GM12878 (cell line): Measurements from ENCODE around the gene ANAPC2. TPM values are rescaled to one million over a fixed set of nuclear protein-coding genes. Genes with fewer than 3 reads are reported as not detected.

Experiments
- BCL11A ChIP-seq: IDR thresholded peaks from 2 replicates; pipeline ENCODE4 v1.6.1; 2011; ENCODE audit warnings: low read depth, low read length
- BHLHE40 ChIP-seq, 2 experiments: fragments of 450-650 bp in 1 of 2; IDR thresholded peaks; 2 replicates each; pipeline ENCODE4 v1.6.1; 2011 to 2017; ENCODE audit warnings: low read depth in 2 of 2, borderline replicate concordance in 1 of 2, improper control_type of control experiment in 1 of 2, low read length in 1 of 2, mild to moderate bottlenecking in 1 of 2
- CREB1 ChIP-seq: IDR thresholded peaks from 2 replicates; pipeline ENCODE4 v1.6.1; 2012; ENCODE audit warnings: low read depth, mild to moderate bottlenecking, inconsistent platforms
- EED ChIP-seq: sonication (generic); IDR thresholded peaks from 2 replicates; pipeline ENCODE4 v1.6.1; 2016; ENCODE audit warnings: antibody characterized with exemption, low read depth
- HDAC2 ChIP-seq: fragments of 200-600 bp; sonication (generic); IDR thresholded peaks from 2 replicates; pipeline ENCODE4 v1.6.1; 2017
- MEF2B ChIP-seq: fragments of 450-650 bp; IDR thresholded peaks from 2 replicates; pipeline ENCODE4 v1.6.1; 2018; ENCODE audit warnings: mild to moderate bottlenecking, moderate library complexity; ENCODE audit not compliant: partially characterized antibody, poor library complexity, severe bottlenecking
- PKNOX1 ChIP-seq: fragments of 450-650 bp; IDR thresholded peaks from 2 replicates; pipeline ENCODE4 v1.6.1; 2016; ENCODE audit warnings: mild to moderate bottlenecking
- RAD51 ChIP-seq: fragments of 450-650 bp; IDR thresholded peaks from 2 replicates; pipeline ENCODE4 v1.6.1; 2016; ENCODE audit warnings: moderate library complexity, mild to moderate bottlenecking, inconsistent platforms
- RB1 ChIP-seq: fragments of 450-650 bp; formaldehyde crosslinking; IDR thresholded peaks from 2 replicates; pipeline ENCODE4 v1.6.1; 2017; ENCODE audit warnings: mild to moderate bottlenecking, borderline replicate concordance
- RUNX3 ChIP-seq: IDR thresholded peaks from 2 replicates; pipeline ENCODE4 v1.6.1; 2012; ENCODE audit warnings: low read length, inconsistent platforms
- SMAD5 ChIP-seq: IDR thresholded peaks from 2 replicates; pipeline ENCODE4 v1.6.1; 2016; ENCODE audit warnings: antibody characterized with exemption, low read depth
- SMARCA5 ChIP-seq: fragments of 450-650 bp; IDR thresholded peaks from 2 replicates; pipeline ENCODE4 v1.6.1; 2017; ENCODE audit warnings: mild to moderate bottlenecking
- SP1 ChIP-seq: IDR thresholded peaks from one replicate; pipeline ENCODE4 v1.6.1; 2011; ENCODE audit warnings: low read depth, low read length
- SREBF2 ChIP-seq: IDR thresholded peaks from 2 replicates; pipeline ENCODE4 v1.6.1; 2012; ENCODE audit warnings: mild to moderate bottlenecking, low read length
- SRF ChIP-seq, 2 experiments: IDR thresholded peaks; 2 replicates each; pipeline ENCODE4 v1.6.1; 2011; ENCODE audit warnings: low read depth in 2 of 2, low read length in 2 of 2, mild to moderate bottlenecking in 1 of 2, moderate library complexity in 1 of 2
- TARDBP ChIP-seq: IDR thresholded peaks from 2 replicates; pipeline ENCODE4 v1.6.1; 2016; ENCODE audit warnings: borderline replicate concordance
- TBL1XR1 ChIP-seq: IDR thresholded peaks from 2 replicates; pipeline ENCODE4 v1.6.1; 2012; ENCODE audit warnings: low read depth, low read length, improper control_type of control experiment
- USF2 ChIP-seq: IDR thresholded peaks from 2 replicates; pipeline ENCODE4 v1.6.1; 2011; ENCODE audit warnings: low read depth, low read length, improper control_type of control experiment, borderline replicate concordance
- ZZZ3 ChIP-seq: IDR thresholded peaks from 2 replicates; pipeline ENCODE4 v1.6.1; 2011; ENCODE audit warnings: low read depth; ENCODE audit not compliant: control insufficient read depth, insufficient read length
- polyA plus RNA-seq, 11 experiments: library from polyadenylated mRNA; depleted of rRNA in 4 of 11; unstranded in 6 of 11; stranded (reverse) in 5 of 11; fragments of >200 nt; fragmentation: Nextera tagmentation in 4 of 11; fragmentation: Illumina TruSeq in 1 of 11; extraction: Ambion mirVana in 4 of 11; extraction: Trizol in 1 of 11; gene quantifications; 1 replicate in 1 of 11; 2 replicates in 10 of 11; pipeline versions ENCODE4 v1.2.1 to v1.2.3, GENCODE V29; 2011 to 2016; ENCODE audit warnings: inconsistent platforms in 2 of 11, missing spikeins in 2 of 11, low read depth in 1 of 11
- total RNA-seq, 4 experiments: library from RNA; depleted of rRNA in 3 of 4; stranded (reverse); fragments of >200 nt in 3 of 4; fragmentation: Illumina TruSeq in 1 of 4; extraction: Trizol in 1 of 4; gene quantifications; 2 replicates each; pipeline versions ENCODE4 v1.2.1 to v1.2.3, GENCODE V29; 2013 to 2021
- TF ChIP-seq, protein P1 (sequence below): fragments of 450-650 bp; IDR thresholded peaks from 2 replicates; pipeline ENCODE4 v1.6.1; 2017; ENCODE audit warnings: mild to moderate bottlenecking, low read depth, inconsistent platforms; ENCODE audit not compliant: poor library complexity, severe bottlenecking
- TF ChIP-seq, protein P2 (sequence below): fragments of 450-650 bp; IDR thresholded peaks from 2 replicates; pipeline ENCODE4 v1.6.1; 2016; ENCODE audit warnings: mild to moderate bottlenecking
- TF ChIP-seq, protein P3 (sequence below): fragments of 450-650 bp; IDR thresholded peaks from 2 replicates; pipeline ENCODE4 v1.6.1; 2017; ENCODE audit warnings: mild to moderate bottlenecking, moderate library complexity

Gene ANAPC2
- total and polyA plus RNA-seq, 10 of the 15 experiments (the other 5 are each of a cell fraction or from before 2014, with no cell fraction given) = 0.03 to 65.2 (median 20.5) TPM

- TF ChIP-seq EED (peak; percentile 68), SREBF2 (no peak), MEF2B (peak; percentile 80), BHLHE40 (IDR thresholded peaks at IDR 0.05; ENCODE audit: borderline replicate concordance in 1 of 2, low read depth in 2 of 2, low read length in 1 of 2) (peak; percentile 72 to 73; a peak in 3 of 4 replicates), TBL1XR1 (peak; percentile 18; the same call in 1 of the 2 replicates), RUNX3 (no peak), CREB1 (no peak), TARDBP (0 out of 2 replicates have a peak, but pooled peaks have one; percentile 24), SRF (IDR thresholded peaks at IDR 0.05; ENCODE audit: low read depth in 2 of 2, low read length in 2 of 2) (no peak), SMAD5 (no peak), RAD51 (peak; percentile 64), USF2 (no peak; the same call in 1 of the 2 replicates), ZZZ3 (no peak), SMARCA5 (peak; percentile 95), HDAC2 (no peak), SP1 (peak; percentile 23), BCL11A (no peak), RB1 (peak; percentile 86; the same call in 1 of the 2 replicates), PKNOX1 (peak; percentile 33; the same call in 1 of the 2 replicates)
- TF ChIP-seq, protein P1, sequence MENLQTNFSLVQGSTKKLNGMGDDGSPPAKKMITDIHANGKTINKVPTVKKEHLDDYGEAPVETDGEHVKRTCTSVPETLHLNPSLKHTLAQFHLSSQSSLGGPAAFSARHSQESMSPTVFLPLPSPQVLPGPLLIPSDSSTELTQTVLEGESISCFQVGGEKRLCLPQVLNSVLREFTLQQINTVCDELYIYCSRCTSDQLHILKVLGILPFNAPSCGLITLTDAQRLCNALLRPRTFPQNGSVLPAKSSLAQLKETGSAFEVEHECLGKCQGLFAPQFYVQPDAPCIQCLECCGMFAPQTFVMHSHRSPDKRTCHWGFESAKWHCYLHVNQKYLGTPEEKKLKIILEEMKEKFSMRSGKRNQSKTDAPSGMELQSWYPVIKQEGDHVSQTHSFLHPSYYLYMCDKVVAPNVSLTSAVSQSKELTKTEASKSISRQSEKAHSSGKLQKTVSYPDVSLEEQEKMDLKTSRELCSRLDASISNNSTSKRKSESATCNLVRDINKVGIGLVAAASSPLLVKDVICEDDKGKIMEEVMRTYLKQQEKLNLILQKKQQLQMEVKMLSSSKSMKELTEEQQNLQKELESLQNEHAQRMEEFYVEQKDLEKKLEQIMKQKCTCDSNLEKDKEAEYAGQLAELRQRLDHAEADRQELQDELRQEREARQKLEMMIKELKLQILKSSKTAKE = no peak
- TF ChIP-seq, protein P2, sequence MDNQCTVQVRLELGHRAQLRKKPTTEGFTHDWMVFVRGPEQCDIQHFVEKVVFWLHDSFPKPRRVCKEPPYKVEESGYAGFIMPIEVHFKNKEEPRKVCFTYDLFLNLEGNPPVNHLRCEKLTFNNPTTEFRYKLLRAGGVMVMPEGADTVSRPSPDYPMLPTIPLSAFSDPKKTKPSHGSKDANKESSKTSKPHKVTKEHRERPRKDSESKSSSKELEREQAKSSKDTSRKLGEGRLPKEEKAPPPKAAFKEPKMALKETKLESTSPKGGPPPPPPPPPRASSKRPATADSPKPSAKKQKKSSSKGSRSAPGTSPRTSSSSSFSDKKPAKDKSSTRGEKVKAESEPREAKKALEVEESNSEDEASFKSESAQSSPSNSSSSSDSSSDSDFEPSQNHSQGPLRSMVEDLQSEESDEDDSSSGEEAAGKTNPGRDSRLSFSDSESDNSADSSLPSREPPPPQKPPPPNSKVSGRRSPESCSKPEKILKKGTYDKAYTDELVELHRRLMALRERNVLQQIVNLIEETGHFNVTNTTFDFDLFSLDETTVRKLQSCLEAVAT = no peak
- TF ChIP-seq, protein P3, sequence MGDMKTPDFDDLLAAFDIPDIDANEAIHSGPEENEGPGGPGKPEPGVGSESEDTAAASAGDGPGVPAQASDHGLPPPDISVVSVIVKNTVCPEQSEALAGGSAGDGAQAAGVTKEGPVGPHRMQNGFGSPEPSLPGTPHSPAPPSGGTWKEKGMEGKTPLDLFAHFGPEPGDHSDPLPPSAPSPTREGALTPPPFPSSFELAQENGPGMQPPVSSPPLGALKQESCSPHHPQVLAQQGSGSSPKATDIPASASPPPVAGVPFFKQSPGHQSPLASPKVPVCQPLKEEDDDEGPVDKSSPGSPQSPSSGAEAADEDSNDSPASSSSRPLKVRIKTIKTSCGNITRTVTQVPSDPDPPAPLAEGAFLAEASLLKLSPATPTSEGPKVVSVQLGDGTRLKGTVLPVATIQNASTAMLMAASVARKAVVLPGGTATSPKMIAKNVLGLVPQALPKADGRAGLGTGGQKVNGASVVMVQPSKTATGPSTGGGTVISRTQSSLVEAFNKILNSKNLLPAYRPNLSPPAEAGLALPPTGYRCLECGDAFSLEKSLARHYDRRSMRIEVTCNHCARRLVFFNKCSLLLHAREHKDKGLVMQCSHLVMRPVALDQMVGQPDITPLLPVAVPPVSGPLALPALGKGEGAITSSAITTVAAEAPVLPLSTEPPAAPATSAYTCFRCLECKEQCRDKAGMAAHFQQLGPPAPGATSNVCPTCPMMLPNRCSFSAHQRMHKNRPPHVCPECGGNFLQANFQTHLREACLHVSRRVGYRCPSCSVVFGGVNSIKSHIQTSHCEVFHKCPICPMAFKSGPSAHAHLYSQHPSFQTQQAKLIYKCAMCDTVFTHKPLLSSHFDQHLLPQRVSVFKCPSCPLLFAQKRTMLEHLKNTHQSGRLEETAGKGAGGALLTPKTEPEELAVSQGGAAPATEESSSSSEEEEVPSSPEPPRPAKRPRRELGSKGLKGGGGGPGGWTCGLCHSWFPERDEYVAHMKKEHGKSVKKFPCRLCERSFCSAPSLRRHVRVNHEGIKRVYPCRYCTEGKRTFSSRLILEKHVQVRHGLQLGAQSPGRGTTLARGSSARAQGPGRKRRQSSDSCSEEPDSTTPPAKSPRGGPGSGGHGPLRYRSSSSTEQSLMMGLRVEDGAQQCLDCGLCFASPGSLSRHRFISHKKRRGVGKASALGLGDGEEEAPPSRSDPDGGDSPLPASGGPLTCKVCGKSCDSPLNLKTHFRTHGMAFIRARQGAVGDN = no peak
These were observed 48.0 kb upstream of the ANAPC2 start (continued) for GRCh38 chr9:137236238-137236935.
